ENCODE results near the gene GAB2.

- TF ChIP-seq ZNF274 (IDR thresholded peaks at IDR 0.05; ENCODE audit: low read depth, low read length) = no peak
- TF ChIP-seq YY1 (IDR thresholded peaks at IDR 0.05; ENCODE audit: insufficient read depth, insufficient read length) = no peak
- TF ChIP-seq SUZ12 (IDR thresholded peaks at IDR 0.05; ENCODE audit: extremely low read depth, insufficient read depth, insufficient read length) = no peak
These were observed 416 bp upstream of the GAB2 start for GRCh38 chr11:78417888-78418583.

Data from NT2/D1 (cell line).